GM21381 (cell line): ENCODE measurements around the gene EGFL8.
"Not testable (repeated sequence)": the region's sequence is repeated elsewhere in the genome, so short reads cannot be mapped to it uniquely, and the experiment has no call there.

Experiments
- ATAC-seq: cut with Tn5 transposase; IDR thresholded peaks from one replicate; pipeline ENCODE4 v1.9.1; 2021; ENCODE audit warnings: mild to moderate bottlenecking, moderate library complexity; ENCODE audit not compliant: unreplicated experiment

The EGFL8 gene

DNA sequence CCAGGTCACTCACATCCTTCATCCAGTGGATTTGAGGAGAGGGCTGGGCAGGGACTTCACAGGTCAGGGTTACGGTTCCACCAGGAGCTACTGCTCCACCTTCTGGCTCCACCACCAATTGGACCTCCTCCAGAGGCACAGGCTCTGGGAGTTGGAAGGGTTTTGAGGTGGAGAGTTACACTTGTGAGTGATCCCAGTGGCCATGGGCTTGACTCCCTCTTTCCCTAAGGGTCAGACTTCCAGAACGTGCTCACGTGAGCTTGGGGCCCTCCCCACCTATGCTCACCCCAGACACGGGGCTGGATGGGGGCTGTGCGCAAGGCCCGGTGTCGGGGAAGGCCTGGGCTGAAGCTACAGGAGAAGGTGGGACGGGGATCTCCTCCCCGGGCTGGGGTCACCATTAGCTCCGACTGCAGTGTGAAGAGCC lies 18.2 kb downstream of the EGFL8 start:
- no peak for ATAC-seq

GRCh38 chr6:32183030-32183429 lies 18.6 kb downstream of the EGFL8 start:
- ATAC-seq: no peak

GRCh38 chr6:32183483-32184083 lies 19.2 kb downstream of the EGFL8 start:
- ATAC-seq: no peak

DNA sequence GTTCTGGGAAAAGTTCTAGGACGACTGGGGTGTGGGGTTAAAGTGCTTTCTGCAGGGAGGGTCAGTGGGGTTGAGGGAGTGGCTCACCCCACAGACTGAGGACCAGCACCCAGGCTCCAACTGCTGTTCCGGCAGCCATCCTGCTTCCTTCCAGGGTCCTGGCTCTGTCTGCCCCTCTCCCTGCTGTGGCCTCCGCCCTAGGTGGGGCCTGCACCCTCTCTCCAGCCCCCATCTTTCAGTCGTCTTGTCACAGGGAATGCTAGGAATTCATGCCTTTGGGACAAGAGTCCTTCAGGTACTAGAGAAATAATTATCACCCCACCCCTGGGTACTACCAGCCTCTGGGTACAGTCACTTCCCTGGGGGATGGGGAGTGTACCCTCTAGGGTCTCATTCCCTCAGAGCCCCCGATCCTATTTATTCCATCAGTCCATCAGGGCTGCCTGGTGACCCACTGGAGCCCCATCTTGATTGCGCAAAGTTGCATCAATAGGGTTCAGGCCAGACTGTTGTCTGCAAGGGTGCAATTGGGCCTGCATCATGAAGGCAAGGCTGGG lies 19.8 kb downstream of the EGFL8 start, which contains the start of gene AGER:
Gene AGER, minus strand, starts transcription at position 170 of the 557 bp plus-strand sequence. Its CDS starts 31 bp downstream, at position 139.
- ATAC-seq: no peak

DNA sequence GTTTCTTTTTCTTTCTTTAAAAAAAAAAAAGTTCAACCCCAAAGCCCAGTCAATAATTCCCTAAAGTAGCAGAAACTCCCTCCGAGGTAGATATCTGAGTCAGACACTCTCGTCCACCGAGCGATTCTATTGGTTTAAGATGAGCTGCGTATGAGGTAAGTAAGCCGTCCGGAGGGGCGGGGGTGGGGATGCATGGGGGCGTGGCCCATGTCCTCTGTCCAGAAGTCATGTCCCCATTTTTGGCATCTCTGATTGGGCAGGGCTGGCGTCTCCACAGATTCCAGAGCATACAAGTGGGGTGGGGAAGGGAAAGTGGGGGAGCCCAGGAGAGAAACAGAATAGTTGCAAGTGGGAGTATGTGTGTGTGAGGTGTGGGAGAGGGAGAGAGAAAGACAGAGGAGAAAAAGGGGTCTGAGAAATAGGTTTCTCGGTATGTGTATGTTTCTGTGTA lies 21.3 kb downstream of the EGFL8 start:
- ATAC-seq: not testable (repeated sequence)

GRCh38 chr6:32186151-32186840 lies 21.9 kb downstream of the EGFL8 start:
- ATAC-seq: not testable (repeated sequence)

- ATAC-seq: no peak
Measured at GRCh38 chr6:32187009-32187709, 22.8 kb downstream of the EGFL8 start.

DNA sequence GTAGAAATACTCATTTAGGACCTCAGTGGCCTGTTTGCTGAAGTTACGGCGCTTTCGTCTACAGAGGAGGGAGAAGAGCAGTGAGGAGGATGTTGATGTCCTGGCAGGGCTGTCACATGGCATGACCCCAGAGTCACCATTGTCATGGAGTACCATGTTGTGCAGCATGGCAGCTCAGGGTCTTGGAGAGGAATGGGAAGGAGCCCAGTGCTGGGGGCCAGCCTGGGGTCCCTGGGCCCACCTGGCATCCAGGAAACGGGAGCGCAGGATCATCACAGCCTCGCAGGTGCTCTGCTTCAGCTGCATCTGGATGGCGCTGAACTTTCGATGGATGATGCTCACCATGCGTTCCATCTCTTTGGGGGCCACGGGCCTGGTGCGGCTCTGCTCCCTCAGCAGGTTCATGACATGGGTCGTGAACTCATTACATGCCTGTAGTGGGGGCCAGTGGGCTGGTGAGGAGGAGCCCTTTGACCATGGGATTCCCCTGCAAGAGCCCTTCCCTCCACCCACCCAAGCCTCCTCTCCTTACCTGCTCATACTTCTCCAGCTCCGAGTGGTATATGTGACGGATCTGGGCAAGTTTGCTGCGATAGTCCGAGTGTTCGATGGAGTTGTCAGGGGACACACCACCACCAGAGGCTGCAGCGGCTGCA lies 23.5 kb downstream of the EGFL8 start:
- ATAC-seq: not testable (repeated sequence)

GRCh38 chr6:32188381-32189068 lies 24.1 kb downstream of the EGFL8 start:
- no peak for ATAC-seq

DNA sequence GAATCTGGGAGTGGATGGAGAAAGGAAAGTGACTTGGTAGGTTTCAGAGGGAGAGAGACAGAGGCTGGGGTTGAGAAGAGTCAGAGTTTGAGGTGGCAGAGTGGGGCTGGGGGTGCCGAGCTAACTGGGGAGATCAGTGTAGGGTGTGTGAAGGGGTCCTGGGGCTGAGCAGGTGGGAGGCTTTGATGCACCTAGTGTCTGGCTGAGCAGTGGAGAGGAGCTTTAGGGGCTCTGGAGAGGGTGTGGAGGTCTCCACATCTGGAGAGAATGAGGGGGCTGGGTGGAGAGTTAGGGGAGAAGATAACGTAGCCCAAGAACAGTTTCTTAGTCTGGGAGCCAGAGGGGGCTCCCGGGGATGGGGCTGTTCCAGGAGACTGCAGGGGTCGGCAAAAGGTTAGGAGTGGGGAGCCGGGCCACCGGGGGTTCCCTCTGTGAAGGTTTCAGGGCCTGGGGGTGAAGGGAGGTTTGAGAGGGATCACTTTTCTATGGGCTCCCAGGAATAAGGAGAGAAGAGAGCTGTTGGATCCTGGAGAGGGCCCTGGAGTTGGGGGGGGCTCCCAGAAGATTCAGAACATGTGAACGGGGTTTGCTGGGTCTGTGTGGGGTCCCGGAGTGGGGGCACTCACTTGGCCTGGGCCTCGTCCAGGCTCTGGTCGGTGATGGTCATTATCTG lies 24.8 kb downstream of the EGFL8 start:
- ATAC-seq: no peak

GRCh38 chr6:32189742-32190053 lies 25.3 kb downstream of the EGFL8 start:
- no peak for ATAC-seq

GRCh38 chr6:32190054-32190851 lies 25.9 kb downstream of the EGFL8 start, which contains the start of gene PBX2:
TSS of gene PBX2 (minus strand) at chr6:32190202. CDS start at chr6:32189915, 287 bp downstream.
- peak; percentile 51 for ATAC-seq

DNA sequence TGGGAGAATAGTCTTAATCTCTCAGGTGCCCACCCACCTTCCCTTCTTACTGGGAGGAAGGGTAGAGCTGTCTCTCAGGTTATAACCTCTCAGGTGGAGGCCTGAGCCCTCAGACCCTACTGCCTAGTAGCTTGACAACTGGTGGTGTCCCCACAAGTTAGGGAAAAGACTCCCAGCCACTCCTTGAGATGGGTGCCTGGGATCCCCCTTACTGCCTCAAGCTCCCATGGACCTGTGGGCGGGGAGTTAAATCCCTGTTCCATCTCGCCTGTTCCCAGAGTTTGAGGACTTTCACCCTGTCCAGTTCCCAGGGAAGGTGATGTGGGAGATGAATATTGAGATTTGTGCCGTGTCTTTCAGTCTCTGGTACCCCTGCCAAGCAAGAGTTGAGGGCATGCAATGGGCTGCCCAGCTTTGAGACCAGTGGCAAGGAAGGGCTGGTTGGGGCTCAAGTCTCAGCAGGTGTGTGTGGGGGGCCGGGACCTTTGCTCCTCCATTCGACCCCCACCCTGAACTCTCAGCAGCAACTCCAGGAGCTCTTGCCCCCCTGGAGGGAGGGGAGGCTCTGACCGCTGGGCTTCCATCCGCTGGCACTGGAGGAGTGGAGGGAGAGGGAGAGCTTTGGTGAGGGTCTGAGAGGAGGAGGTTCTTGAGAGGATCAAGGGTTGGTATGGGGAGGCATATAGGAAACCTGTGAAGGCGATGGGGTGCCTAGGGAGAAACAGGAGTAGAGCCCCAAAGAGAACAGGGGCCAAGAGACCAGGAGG lies 26.7 kb downstream of the EGFL8 start:
- no peak for ATAC-seq

- no peak for ATAC-seq
Measured at GRCh38 chr6:32191696-32192607, 27.6 kb downstream of the EGFL8 start.

DNA sequence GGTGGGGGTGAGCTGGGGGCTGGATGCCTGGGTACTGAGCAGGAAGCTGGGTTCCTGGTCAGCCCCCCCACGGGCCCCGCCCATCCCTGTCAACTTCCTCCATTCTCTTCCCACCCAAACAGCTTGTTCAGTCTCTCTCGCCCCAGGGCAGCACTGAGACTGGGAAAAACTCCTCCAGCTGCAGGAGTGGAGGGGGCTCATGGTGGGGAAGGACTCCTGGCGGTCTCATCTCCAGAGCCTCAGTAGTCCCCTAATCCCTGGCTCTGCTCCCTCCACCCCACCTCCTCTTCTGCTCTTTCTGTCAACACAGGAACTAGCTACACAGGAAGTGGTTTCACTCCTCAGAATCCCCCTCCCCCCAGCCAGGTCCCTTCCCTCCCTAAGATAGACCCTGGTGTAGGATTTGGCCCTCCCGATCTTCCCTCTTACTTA lies 28.2 kb downstream of the EGFL8 start, which contains the start of gene GPSM3:
Gene GPSM3, minus strand, starts transcription at position 36 of the 432 bp plus-strand sequence. CDS start 130 bp downstream, outside the sequence.
- ATAC-seq: no peak

- not testable (repeated sequence) for ATAC-seq
Measured at GRCh38 chr6:32193096-32193495, 28.7 kb downstream of the EGFL8 start.

DNA sequence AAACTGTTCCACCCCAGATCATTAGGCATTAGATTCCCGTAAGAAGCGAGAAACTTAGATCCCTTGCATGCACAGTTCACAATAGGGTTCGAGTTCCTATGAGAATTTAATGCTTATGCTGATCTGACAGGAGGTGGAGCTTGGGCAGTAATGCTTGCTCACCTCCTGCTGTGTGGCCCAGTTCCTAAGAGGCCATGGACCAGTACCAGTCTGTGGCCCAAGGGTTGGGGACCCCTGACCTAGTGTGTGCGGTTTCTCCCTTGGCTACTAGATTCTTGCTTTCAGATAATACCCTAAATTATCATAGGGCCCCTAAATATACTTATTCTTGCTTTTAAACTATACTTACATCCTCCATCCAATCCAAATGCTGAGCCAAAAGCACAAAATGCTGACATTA lies 30.0 kb downstream of the EGFL8 start:
- ATAC-seq: no peak
